GM12801 (cell line): Measurements from ENCODE around the gene SOX9.

ENCODE experiments used
- TF ChIP-seq, protein P1 (sequence below): IDR thresholded peaks from one replicate; pipeline ENCODE4 v1.5.1; 2011; ENCODE audit warnings: control low read depth; ENCODE audit not compliant: insufficient read length; ENCODE audit errors: extremely low read depth

Gene SOX9

DNA sequence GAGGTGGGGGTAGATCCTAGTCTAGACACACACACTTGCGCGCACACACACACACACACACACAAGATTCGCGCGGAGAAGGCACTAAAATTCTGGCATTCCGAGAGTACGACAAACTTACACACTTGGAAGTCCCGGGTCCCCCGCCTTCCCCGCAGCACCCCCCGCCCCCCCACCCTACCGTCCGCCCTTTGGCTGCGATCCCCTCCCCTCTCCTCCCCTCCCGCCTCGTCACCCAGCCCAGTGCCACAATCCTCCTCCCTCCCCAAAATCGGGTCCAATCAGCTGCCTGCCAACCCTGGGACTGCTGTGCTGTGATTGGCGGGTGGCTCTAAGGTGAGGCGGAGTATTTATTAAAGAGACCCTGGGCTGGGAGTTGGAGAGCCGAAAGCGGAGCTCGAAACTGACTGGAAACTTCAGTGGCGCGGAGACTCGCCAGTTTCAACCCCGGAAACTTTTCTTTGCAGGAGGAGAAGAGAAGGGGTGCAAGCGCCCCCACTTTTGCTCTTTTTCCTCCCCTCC, at the start of gene SOX9:
SOX9 (plus strand) TSS at position 379 of the 522 bp plus-strand sequence. CDS start 372 bp downstream, outside the sequence.
- TF ChIP-seq, protein P1, sequence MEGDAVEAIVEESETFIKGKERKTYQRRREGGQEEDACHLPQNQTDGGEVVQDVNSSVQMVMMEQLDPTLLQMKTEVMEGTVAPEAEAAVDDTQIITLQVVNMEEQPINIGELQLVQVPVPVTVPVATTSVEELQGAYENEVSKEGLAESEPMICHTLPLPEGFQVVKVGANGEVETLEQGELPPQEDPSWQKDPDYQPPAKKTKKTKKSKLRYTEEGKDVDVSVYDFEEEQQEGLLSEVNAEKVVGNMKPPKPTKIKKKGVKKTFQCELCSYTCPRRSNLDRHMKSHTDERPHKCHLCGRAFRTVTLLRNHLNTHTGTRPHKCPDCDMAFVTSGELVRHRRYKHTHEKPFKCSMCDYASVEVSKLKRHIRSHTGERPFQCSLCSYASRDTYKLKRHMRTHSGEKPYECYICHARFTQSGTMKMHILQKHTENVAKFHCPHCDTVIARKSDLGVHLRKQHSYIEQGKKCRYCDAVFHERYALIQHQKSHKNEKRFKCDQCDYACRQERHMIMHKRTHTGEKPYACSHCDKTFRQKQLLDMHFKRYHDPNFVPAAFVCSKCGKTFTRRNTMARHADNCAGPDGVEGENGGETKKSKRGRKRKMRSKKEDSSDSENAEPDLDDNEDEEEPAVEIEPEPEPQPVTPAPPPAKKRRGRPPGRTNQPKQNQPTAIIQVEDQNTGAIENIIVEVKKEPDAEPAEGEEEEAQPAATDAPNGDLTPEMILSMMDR, result no peak

DNA sequence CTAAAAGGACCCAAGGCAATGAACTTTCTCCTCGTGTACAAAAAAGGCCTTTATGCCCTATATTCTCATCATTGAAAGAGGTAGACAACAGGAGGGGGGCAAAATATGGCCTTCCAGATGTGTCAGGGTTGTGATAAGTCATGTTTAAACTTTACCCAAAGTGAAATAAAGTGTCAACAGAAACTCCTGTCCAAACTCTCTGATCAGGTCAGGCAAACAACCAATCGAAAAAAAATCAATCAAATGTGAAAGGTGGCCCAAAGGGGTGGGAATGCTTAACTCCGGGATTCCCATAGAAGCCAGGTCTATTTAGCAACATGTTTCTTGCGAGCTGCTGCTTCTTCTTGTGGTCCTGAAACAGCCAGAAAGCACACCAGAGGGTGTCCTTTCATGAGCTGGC, 49.5 kb upstream of the SOX9 start:
- TF ChIP-seq, protein P1, result no peak

- TF ChIP-seq, protein P1, result no peak
These were observed 44.7 kb upstream of the SOX9 start for GRCh38 chr17:72075995-72076677.

- TF ChIP-seq, protein P1, result no peak
These were observed 44.2 kb upstream of the SOX9 start for GRCh38 chr17:72076678-72077030.

GRCh38 chr17:72077326-72077960, 43.4 kb upstream of the SOX9 start:
- TF ChIP-seq, protein P1, result no peak

GRCh38 chr17:72079700-72080099, 41.1 kb upstream of the SOX9 start:
- TF ChIP-seq, protein P1, result no peak

GRCh38 chr17:72087876-72088275, 32.9 kb upstream of the SOX9 start:
- TF ChIP-seq, protein P1, result no peak
